ENCODE results near the gene ZNF207.

GRCh38 chr17:32429598-32429997 is 79.6 kb downstream of the ZNF207 start:
- TF ChIP-seq CREM (IDR thresholded peaks at IDR 0.05; ENCODE audit: low read depth) (no peak), RAD21 (IDR thresholded peaks at IDR 0.05; ENCODE audit: insufficient read depth, low read depth, low read length) (no peak), HCFC1 (IDR thresholded peaks at IDR 0.05; ENCODE audit: low read length) (no peak), IRF5 (IDR thresholded peaks at IDR 0.05; ENCODE audit: borderline replicate concordance) (no peak), SIN3A (IDR thresholded peaks at IDR 0.05; ENCODE audit: low read depth, low read length) (no peak)
